T-helper 9 cell (primary cell): Measurements from ENCODE around the gene SLCO4A1.
A peak's percentile ranks its signal among the peaks of the same experiment; 100 is the strongest.

Experiments
- DNase-seq: peaks from one replicate; pipeline ENCODE4 v3.0.0-alpha.2; 2020

Gene SLCO4A1

DNA sequence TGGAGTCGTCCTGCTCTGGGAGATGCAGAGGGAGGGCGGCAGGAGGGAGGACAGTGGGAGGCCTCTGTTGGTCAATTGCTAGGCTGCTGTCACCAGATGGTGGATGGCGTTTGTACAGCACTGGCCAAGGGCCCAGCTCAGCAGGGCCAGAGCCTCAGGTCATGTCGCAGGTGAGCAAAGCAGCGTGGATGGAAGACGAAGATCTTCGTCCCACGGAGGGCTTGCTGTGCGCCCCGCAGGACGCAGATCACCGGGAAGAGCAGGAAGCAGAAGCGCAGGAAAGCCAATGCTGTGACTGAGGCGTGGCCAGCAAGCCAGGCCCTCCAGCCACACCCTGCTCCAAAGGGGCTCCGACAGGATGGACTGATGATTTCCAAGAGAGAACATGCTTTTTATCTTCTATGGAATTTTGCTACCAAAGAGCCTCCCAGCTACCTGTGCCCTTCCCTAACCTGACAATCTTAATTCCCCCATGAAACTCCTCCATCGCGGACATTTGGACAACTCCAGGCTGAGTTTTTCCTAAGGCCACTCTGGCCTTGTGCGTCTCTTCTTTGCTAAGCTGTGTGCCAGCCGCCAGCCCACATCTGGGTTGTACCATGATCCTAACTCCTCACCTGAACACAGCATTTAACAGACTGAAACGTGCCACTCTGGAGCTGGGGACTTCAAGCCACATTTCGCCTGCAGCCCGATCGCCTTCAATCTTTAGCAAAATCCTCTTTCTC, 3.5 kb upstream of the SLCO4A1 start:
- no peak for DNase-seq

- no peak for DNase-seq
Observed at GRCh38 chr20:62639765-62640164, 2.5 kb upstream of the SLCO4A1 start.

DNA sequence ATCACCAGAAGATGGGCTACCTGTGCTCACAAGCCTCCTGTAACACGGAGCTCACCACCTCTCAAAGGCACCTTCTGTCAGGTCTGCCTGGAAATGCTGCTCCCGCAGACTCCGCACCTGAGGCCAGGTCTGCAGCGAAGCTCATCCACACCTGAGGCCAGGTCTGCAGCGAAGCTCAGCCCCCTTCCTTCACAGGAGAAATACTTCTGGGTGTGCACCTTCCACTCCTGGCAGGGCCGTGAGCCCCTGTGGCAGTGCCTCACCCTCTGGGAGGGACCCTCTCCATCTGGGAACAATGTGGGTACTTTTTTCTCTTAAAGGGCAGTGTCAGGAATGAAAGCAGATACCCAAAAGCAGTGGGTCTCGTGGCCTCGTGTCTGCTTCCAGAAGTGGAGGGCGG, 1.4 kb upstream of the SLCO4A1 start:
- DNase-seq: no peak

DNA sequence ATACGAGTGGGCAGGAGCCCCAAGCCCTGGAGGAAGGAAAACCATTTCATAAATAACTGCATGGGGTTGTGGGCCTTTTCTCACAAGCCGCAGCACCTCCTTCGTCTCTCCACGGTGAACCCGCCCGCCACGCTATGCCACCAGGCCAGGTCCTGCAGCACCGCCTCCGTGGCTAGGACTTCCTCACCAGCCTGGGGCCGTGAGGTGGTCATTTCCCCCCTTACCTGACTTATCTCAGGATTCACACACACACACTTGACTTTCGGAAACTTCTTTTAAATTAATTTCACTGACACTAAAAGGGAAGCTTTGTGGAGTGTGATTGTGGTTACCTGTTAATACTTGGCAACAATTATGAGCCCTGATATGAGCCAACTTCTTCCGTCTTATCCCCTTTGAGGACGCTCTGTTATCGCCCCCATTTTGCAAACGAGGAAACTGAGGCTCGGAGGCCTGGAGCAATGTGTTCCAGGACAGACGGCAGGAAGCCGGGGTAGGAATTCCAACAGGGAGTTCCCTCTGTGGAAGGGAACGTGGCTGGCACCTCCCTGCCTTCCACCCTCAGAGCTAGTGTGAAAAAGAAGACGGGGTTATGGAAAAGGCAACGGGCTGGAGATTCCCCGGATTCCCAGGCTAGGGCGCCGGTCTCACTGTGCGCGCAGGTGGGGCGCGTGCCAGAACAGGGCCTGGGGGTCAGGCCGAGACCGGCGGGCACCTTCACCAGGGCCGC, 817 bp upstream of the SLCO4A1 start:
- no peak for DNase-seq

DNA sequence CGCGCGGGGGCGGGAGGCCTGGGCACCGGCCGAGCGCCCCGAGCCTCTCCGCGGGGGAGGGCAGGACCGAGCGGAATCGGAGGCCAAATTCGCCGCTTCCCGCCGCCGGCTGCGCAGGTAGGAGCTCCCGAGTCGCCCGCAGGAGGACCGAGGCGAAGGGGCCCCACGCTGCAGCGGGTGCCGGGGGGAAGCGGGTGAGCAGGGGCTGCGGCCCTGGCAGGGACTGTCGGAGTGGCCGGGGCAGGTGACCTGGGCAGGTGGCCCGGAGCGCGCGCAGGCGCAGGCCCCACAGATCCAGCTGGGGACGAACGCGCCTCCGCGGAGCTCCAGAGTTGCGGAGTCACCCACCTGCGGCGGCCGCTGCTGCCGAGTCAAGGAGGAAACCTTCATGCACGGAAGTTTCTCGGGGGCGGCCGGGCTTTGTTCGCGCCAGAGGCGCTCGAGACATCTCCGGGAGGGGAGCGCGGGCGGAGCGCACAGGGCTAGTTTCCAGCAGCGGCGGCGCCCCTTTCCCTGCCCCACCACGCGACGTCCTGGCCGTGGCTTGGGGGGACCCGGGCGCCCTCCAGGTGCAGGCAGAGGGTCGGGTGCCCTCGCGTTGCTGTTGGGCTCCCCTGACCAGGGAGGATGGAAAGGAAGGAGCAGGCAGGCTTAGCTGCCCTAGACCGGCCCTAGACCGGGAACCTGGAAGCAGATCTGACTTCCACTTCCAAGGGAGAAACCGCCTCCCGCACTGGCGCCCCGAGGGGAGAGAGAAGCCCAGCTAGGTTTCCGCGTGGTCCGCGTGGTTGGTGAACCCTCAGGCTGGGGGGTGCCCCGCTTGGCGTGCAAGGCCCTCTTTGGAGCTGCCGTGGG, 590 bp downstream of the SLCO4A1 start:
- DNase-seq: peak; percentile 46

DNA sequence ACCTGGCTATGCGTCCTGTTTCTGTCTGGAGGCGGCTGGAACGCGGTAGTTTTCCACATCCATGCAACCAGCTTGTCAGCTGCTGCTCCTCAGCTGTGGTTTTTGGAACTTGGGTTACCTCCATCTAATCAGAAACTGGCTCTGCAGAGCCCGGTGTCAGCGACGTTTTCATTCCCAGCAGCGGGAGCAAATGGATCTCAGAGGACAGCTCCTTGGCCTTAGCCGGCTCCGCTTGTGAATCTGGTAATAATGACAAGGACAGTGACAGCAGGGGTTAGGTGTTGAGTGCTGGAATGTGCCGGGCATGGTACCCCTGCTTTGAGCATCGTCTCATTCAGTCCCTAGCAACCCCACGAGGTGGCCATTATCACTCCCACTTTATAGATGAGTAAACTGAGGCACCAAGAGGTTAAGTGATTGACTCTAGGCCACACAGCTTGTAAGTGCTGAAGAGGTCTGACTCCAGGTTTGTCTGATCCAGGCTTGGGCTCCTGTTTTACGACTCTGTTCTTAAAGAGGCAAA, 1.3 kb downstream of the SLCO4A1 start:
- no peak for DNase-seq

GRCh38 chr20:62644044-62644795, 1.9 kb downstream of the SLCO4A1 start:
- no peak for DNase-seq

DNA sequence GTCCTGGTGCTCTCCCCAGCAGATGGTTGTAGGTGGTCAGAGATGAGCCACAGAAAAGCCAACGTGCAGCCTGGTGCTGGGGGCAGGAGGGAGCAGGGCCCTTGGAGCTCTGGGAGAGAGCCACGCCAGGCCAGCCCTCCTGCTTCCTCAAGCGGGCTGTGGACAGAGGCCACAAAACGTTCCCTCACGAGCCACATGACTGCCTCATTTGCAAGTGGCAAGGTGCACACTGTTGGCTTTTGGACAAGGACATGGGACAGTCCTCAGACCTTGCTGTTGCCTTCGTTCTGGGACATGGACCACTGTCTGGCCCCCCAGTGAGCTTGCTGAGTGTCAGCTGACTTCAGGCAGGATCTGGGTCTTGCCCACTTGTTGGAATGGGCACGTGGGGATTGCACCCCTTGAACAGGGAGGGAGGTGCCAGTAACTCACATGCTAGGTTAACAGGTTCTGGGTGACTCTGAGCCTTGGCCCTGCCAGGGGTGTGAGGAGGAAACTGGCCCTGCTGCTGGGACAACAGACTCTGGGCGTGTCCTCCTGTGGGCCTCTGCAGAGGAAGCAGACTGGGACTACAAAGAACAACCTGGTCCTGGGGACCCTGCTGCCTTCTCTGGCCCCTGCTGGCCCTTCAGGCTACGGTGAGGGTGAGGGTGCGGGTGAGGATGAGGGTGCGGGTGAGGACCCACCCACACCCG, 2.6 kb downstream of the SLCO4A1 start:
- no peak for DNase-seq

DNA sequence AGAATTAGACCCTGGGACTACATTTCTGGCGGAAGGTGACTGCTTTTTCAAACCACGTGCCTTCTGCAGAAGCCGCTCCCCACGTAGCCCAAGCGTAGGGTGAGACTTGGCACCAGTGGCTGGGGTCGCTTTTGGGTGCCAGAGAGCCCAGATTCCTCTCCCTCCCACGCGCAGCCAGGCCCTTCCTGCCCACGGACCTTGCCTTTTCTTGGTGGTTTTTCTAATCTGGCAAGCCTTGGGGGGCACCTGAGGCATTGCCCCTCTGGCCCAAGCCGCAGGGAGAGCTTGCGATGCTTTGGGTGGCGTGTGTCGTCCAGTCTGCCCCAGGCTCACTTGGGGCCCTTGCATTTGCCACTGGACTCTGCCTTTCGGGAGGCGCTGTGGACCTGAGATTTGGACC, 3.3 kb downstream of the SLCO4A1 start:
- DNase-seq: no peak

GRCh38 chr20:62646851-62647520, 4.7 kb downstream of the SLCO4A1 start:
- DNase-seq: no peak

DNA sequence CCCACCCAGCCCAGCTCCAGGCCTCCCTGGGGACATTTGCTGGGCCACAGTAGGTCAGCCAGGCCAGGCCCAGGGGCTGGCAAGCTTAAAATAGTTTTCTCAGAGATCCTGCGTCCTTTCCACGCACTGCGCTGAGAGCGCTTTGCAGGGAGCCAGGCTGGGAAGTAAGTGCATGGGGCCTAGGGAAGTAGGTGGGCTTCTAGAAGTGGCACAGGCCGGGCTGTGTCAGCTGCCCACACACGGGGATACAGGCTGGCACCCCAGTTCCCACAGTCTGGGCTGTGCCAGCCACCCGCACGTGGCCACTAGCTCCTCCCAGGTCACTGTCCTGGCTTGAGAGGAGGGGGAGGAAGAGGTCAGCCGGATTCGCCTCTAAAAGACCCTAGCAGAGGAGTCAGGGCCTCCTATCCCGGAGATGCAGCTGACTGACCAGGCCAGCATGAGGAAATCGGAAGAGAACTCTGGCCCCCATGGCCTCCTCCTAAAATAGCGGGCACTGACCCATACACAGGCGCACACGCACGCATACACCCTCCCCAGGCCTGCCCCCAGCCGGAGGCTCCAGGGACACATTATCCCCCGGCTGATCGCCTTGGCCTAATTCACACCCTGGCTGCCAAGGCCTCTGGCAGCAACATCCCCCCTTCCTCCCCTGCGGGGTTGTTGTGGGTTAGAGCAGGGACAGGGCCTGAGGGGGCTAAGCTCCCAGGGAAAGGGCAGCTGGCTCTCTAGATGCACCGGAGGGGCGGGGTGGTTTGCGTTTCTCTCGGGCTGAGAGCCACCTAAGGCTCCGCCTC, 5.4 kb downstream of the SLCO4A1 start:
- no peak for DNase-seq

- no peak for DNase-seq
Observed at GRCh38 chr20:62648318-62648995, 6.2 kb downstream of the SLCO4A1 start.

DNA sequence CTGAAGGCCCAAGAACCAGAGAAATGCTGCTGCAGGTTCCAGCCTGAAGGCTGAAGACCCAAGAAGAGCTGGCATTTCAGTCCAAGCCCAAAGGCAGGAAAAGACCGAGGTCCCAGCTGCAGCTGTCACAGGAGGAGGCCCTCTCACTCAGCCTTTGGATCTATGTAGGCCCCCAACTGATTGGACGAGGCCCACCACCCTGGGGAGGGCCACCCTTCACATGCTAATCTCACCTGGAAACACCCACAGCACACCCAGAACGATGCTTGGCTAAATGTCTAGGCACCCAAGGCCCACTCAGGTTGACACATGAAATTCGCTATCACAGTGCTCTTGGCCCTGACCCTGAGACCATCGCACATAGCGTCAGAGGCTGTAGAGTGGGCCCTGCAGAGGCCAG, 6.8 kb downstream of the SLCO4A1 start:
- no peak for DNase-seq

- no peak for DNase-seq
Observed at GRCh38 chr20:62650551-62651284, 8.4 kb downstream of the SLCO4A1 start.

DNA sequence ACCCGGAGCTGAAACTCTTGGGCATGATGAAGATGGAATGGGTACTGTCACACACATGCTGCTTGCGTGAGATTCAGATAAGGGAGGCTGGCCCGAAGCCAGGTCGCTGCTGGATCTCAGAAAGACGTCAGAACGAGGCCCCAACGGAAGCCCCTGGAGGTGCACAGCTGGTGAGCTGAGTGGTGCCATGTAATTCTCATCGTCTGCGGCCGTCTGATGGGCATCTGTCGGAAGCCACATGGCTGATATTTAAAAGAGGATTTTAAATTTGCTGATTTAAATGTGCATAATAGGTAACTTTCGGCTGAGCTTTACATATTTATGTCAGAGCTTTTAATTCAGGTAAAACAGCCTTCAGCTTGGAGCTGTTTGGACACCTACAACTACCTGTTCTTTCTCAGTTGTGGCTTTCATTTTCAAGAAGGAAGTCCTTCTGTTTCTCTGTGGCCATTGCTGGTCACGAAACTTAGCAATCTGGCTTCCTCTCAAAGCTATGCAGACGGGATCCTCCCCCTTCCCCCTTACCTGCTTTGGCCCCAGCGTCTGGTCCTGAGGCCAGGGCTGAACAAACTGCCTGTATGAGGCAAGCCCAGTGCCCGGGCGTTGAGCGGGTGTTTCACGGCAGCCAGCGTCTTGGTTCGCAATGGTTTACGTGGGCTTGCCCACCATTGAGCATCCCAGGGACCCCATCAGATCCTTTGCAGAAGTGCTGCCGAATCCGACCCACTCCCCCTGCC, 9.2 kb downstream of the SLCO4A1 start:
- DNase-seq: peak; percentile 81

DNA sequence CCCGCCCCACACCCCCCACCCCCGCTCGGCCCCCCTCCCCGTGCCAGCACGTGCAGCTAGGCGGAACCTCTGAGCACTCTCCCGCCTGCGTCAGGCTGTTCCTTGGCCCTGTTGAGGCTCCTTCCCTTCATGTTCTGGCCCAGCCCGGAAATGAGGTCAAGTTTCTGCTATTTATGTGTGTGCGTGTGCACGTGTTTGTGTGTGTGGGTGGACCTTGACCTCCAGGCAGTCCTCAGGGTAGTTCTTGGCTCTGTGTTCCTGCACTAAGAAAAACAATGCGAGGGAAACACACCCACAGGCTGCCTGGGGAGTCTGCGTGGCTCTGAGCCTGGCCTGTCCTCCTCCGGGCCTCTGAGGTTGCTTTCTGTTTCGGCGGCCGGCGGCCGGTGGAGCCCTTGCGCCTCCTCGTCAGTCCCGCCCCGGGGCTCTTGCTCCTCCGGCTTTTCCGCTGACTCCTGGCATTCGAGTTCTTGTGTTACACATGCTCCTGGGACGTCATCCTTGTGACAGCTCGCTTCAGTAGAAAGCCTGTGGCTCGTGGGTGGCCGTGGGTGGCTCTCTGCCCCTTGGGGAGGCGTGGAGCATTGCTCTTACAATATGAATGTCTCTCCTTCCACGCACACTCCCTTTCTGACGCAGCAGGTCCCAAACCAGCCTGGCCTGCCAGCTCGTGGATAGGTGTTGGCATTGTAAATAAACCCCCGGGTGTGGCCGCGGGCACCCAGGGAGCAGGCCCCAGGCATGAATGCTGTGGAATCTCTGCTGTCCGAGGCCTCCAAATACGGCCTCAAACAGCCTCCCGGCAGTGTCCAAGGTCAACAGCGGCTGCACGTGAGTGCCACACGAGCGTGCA, 10.0 kb downstream of the SLCO4A1 start:
- DNase-seq: peak; percentile 54

DNA sequence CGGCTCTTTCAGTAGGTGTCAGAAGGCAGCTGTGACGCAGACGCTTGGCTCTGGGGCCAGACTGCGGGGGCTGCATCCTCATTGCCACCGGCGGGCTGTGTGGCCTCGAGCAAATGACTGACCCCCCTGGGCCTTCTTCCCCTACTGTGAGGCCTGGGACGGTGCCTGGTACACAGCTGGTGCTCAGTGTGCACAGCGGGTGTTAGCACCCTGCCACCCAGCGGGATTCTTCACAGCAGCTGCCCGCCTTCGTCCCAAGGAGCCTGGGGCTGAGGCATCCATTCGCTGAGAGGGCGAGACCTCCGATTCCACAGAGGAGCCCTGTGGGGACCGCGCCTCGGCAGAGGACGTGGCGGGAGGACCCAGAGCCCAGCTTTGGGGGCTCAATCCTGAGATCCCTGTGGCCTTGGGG, 10.6 kb downstream of the SLCO4A1 start:
- no peak for DNase-seq
